ENCODE data around the gene IGF2BP3.
"Not testable (repeated sequence)": the region's sequence is repeated elsewhere in the genome, so short reads cannot be mapped to it uniquely, and the experiment has no call there.

The IGF2BP3 gene

GRCh38 chr7:23470330-23471105 lies at the start of gene IGF2BP3:
TSS of gene IGF2BP3 (minus strand) at chr7:23470491. CDS start at chr7:23470110, 381 bp downstream.
- no peak for DNase-seq (ENCODE audit: low read depth)

GRCh38 chr7:23514755-23515154 lies 44.5 kb upstream of the IGF2BP3 start:
- DNase-seq (ENCODE audit: low read depth) = no peak

GRCh38 chr7:23513746-23514145 lies 43.5 kb upstream of the IGF2BP3 start:
- not testable (repeated sequence) for DNase-seq (ENCODE audit: low read depth)

- DNase-seq (ENCODE audit: low read depth) = no peak
Measured at GRCh38 chr7:23494009-23494408, 23.7 kb upstream of the IGF2BP3 start.

GRCh38 chr7:23491502-23491901 lies 21.2 kb upstream of the IGF2BP3 start:
- DNase-seq (ENCODE audit: low read depth) = no peak

- DNase-seq (ENCODE audit: low read depth) = no peak
Measured at GRCh38 chr7:23490357-23491135, 20.3 kb upstream of the IGF2BP3 start.

GRCh38 chr7:23488714-23489113 lies 18.4 kb upstream of the IGF2BP3 start:
- DNase-seq (ENCODE audit: low read depth) = not testable (repeated sequence)

- DNase-seq (ENCODE audit: low read depth) = no peak
Measured at GRCh38 chr7:23487670-23488069, 17.4 kb upstream of the IGF2BP3 start.

- no peak for DNase-seq (ENCODE audit: low read depth)
Measured at GRCh38 chr7:23486002-23486773, 15.9 kb upstream of the IGF2BP3 start.

GRCh38 chr7:23482686-23483085 lies 12.4 kb upstream of the IGF2BP3 start:
- no peak for DNase-seq (ENCODE audit: low read depth)

- DNase-seq (ENCODE audit: low read depth) = no peak
Measured at GRCh38 chr7:23477962-23478866, 7.9 kb upstream of the IGF2BP3 start.

GRCh38 chr7:23477157-23477499 lies 6.8 kb upstream of the IGF2BP3 start:
- DNase-seq (ENCODE audit: low read depth) = no peak

GRCh38 chr7:23476286-23477156 lies 6.2 kb upstream of the IGF2BP3 start:
- no peak for DNase-seq (ENCODE audit: low read depth)

GRCh38 chr7:23475576-23475839 lies 5.2 kb upstream of the IGF2BP3 start:
- DNase-seq (ENCODE audit: low read depth) = no peak

GRCh38 chr7:23474829-23475575 lies 4.7 kb upstream of the IGF2BP3 start:
- no peak for DNase-seq (ENCODE audit: low read depth)

GRCh38 chr7:23474094-23474828 lies 4.0 kb upstream of the IGF2BP3 start:
- peak; percentile 52 for DNase-seq (ENCODE audit: low read depth)

- DNase-seq (ENCODE audit: low read depth) = no peak
Measured at GRCh38 chr7:23473844-23474093, 3.5 kb upstream of the IGF2BP3 start.

GRCh38 chr7:23472956-23473843 lies 2.9 kb upstream of the IGF2BP3 start:
- no peak for DNase-seq (ENCODE audit: low read depth)

GRCh38 chr7:23472556-23472955 lies 2.3 kb upstream of the IGF2BP3 start:
- DNase-seq (ENCODE audit: low read depth) = no peak
